PC-9 (cell line): ENCODE data around the gene CDH13.
A peak's percentile ranks its signal among the peaks of the same experiment; 100 is the strongest.

Experiments
- EZH2 ChIP-seq: fragments of 200-600 bp; sonication (generic); IDR thresholded peaks from 2 replicates; pipeline ENCODE4 v1.8.0; 2017; ENCODE audit warnings: antibody characterized with exemption, low read depth
- TF ChIP-seq, protein P1 (sequence below): fragments of 200-600 bp; sonication (generic); conservative IDR thresholded peaks from 2 replicates; pipeline ENCODE4 v1.6.1; 2017; ENCODE audit warnings: mixed run types, antibody characterized with exemption, mild to moderate bottlenecking, moderate library complexity

- TF ChIP-seq, protein P1, sequence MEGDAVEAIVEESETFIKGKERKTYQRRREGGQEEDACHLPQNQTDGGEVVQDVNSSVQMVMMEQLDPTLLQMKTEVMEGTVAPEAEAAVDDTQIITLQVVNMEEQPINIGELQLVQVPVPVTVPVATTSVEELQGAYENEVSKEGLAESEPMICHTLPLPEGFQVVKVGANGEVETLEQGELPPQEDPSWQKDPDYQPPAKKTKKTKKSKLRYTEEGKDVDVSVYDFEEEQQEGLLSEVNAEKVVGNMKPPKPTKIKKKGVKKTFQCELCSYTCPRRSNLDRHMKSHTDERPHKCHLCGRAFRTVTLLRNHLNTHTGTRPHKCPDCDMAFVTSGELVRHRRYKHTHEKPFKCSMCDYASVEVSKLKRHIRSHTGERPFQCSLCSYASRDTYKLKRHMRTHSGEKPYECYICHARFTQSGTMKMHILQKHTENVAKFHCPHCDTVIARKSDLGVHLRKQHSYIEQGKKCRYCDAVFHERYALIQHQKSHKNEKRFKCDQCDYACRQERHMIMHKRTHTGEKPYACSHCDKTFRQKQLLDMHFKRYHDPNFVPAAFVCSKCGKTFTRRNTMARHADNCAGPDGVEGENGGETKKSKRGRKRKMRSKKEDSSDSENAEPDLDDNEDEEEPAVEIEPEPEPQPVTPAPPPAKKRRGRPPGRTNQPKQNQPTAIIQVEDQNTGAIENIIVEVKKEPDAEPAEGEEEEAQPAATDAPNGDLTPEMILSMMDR, result peak; percentile 31; the same call in 1 of the 2 replicates
- no peak for TF ChIP-seq EZH2
Measured at GRCh38 chr16:82580298-82580890, 46.4 kb upstream of the CDH13 start.
